HL-60 (cell line): ENCODE measurements around the gene OR4K14.

Source experiments
- DNase-seq, 2 experiments: peaks; one replicate each; pipeline ENCODE4 v3.0.0-alpha.2; 2010 to 2020; ENCODE audit warnings: low read depth in 1 of 2, low spot score in 1 of 2
- H3K27ac ChIP-seq: fragments of 250-450 bp; sonication (Bioruptor Pico); replicated peaks from 2 replicates; pipeline ENCODE4 v1.5.1; 2020; ENCODE audit warnings: mild to moderate bottlenecking, moderate library complexity
- H3K27me3 ChIP-seq: fragments of 250-450 bp; sonication (Bioruptor Pico); 2 replicates; pipeline ENCODE4 v1.5.1; 2021; ENCODE audit warnings: mild to moderate bottlenecking, moderate library complexity; ENCODE audit not compliant: insufficient read depth, poor library complexity, severe bottlenecking
- H3K4me3 ChIP-seq: replicated peaks from 2 replicates; pipeline ENCODE4 v1.5.1; 2011; ENCODE audit warnings: mild to moderate bottlenecking, control low read depth, low read length; ENCODE audit not compliant: insufficient read depth
- CTCF ChIP-seq: IDR thresholded peaks from one replicate; pipeline ENCODE4 v1.5.1; 2011; ENCODE audit warnings: low read length, control low read depth, inconsistent platforms; ENCODE audit not compliant: insufficient read depth
- GABPA ChIP-seq: IDR thresholded peaks from 2 replicates; pipeline ENCODE4 v1.6.1; 2012; ENCODE audit warnings: low read depth
- POLR2AphosphoS5 ChIP-seq: IDR thresholded peaks from 2 replicates; pipeline ENCODE4 v1.6.1; 2012; ENCODE audit warnings: low read depth
- REST ChIP-seq: IDR thresholded peaks from 2 replicates; pipeline ENCODE4 v1.6.1; 2012; ENCODE audit warnings: low read depth; ENCODE audit not compliant: insufficient replicate concordance
- SPI1 ChIP-seq: IDR thresholded peaks from 2 replicates; pipeline ENCODE4 v1.6.1; 2012; ENCODE audit warnings: low read depth, mild to moderate bottlenecking, borderline replicate concordance

The OR4K14 gene

GRCh38 chr14:20044243-20044642 lies 25.1 kb upstream of the OR4K14 start:
- H3K4me3 ChIP-seq, result no peak overlapping the region
- TF ChIP-seq CTCF (no peak), REST (no peak), POLR2AphosphoS5 (no peak), SPI1 (no peak), GABPA (no peak)
- H3K27ac ChIP-seq, result no peak overlapping the region

GRCh38 chr14:20035938-20036337 lies 16.8 kb upstream of the OR4K14 start, which contains the start of gene OR4K13:
TSS of gene OR4K13 (minus strand) at chr14:20036038. CDS start at chr14:20034758, 1,280 bp downstream.
- H3K27ac ChIP-seq, result no peak within 1 kb of the TSS
- no peak for DNase-seq
- TF ChIP-seq SPI1 (no peak), GABPA (no peak), REST (no peak), CTCF (no peak), POLR2AphosphoS5 (no peak)
- no peaks in the 10 kb centered on the region for H3K27me3 ChIP-seq
- no peak within 1 kb of the TSS for H3K4me3 ChIP-seq

More at GRCh38 chr14:20044243-20044642, 25.1 kb upstream of the OR4K14 start:
- no peaks in the 10 kb centered on the region for H3K27me3 ChIP-seq
- DNase-seq, result no peak

- Histone ChIP-seq H3K4me3 (no peak overlapping the region), H3K27me3 (no peaks in the 10 kb centered on the region), H3K27ac (no peak overlapping the region)
- DNase-seq, result no peak
- TF ChIP-seq GABPA, result no peak
- TF ChIP-seq REST, result no peak
- no peak for TF ChIP-seq POLR2AphosphoS5
- TF ChIP-seq SPI1, result no peak
- TF ChIP-seq CTCF, result no peak
Observed at GRCh38 chr14:20035449-20035848, 16.3 kb upstream of the OR4K14 start.
